Kidney (tissue), 14 donors: ENCODE measurements around the gene MRPL58. TPM values are rescaled to one million over a fixed set of nuclear protein-coding genes. Genes with fewer than 3 reads are reported as not detected.

Experiments
- DNase-seq, 5 donors: peaks; one replicate each; pipeline ENCODE4 v3.0.0-alpha.2; 2013 to 2020
- FAIRE-seq: peaks from 2 replicates; lab custom pipeline; 2012; peaks lifted over from hg19 to GRCh38; lab: Jason Lieb, UNC
- H3K27ac ChIP-seq, 2 donors: one replicate each; pipeline ENCODE4 v1.7.0; 2013; ENCODE audit warnings: low read depth in 2 of 2, low read length in 2 of 2, inconsistent platforms in 1 of 2
- H3K27me3 ChIP-seq: one replicate; pipeline ENCODE4 v1.7.1; 2013; ENCODE audit warnings: low read length, inconsistent platforms; ENCODE audit not compliant: control insufficient read depth, insufficient read depth
- H3K36me3 ChIP-seq, 3 donors: one replicate each; pipeline versions ENCODE4 v1.7.0 to v1.7.1; 2013; ENCODE audit warnings: low read length in 3 of 3, control low read depth in 1 of 3, inconsistent platforms in 1 of 3; ENCODE audit not compliant: insufficient read depth in 3 of 3, control insufficient read depth in 2 of 3
- H3K4me1 ChIP-seq, 3 donors: one replicate each; pipeline versions ENCODE4 v1.7.0 to v1.7.1; 2013; ENCODE audit warnings: low read length in 3 of 3, inconsistent platforms in 1 of 3, low read depth in 1 of 3; ENCODE audit not compliant: control insufficient read depth in 2 of 3, insufficient read depth in 2 of 3
- H3K4me3 ChIP-seq, 3 donors: one replicate each; pipeline versions ENCODE4 v1.7.0 to v1.8.1; 2013; ENCODE audit warnings: low read length in 3 of 3, control low read depth in 1 of 3, inconsistent platforms in 1 of 3
- H3K9ac ChIP-seq, 3 donors: one replicate each; pipeline versions ENCODE4 v1.7.0 to v1.7.1; 2013; ENCODE audit warnings: low read length in 3 of 3, control low read depth in 1 of 3, inconsistent platforms in 1 of 3
- H3K9me3 ChIP-seq, 3 donors: one replicate each; pipeline versions ENCODE4 v1.7.0 to v1.7.1; 2013; ENCODE audit warnings: low read length in 3 of 3, control low read depth in 1 of 3, inconsistent platforms in 1 of 3; ENCODE audit not compliant: control insufficient read depth in 2 of 3, insufficient read depth in 1 of 3
- CTCF ChIP-seq: IDR thresholded peaks from 3 replicates; pipeline ENCODE4 v1.5.1; 2012; ENCODE audit warnings: mild to moderate bottlenecking, moderate library complexity, borderline replicate concordance; ENCODE audit not compliant: insufficient read depth; ENCODE audit errors: extremely low read depth
- intact Hi-C: fragments of 100-400 bp; cut with DNase I; formaldehyde crosslinking; loops from one replicate; pipeline ENCODE4 v1.11.1; 2022
- polyA plus RNA-seq: library from polyadenylated mRNA; stranded (reverse); fragments of 350-450 nt; fragmentation: Illumina TruSeq; extraction: RNeasy Lipid Tissue Mini Kit (QIAGEN cat#74804); gene quantifications from one replicate; pipeline ENCODE4 v1.2.3, GENCODE V29; 2014; ENCODE audit warnings: low read depth, low replicate concordance; ENCODE audit not compliant: insufficient read depth
- total RNA-seq: library from RNA; stranded (reverse); fragmentation: NEBNext Ultra II Directional; extraction: Animal tissue kit (Norgen Biotek cat#: 25700); gene quantifications from one replicate; pipeline ENCODE4 v1.2.1, GENCODE V29; 2021
- donor health status: control.
- donor health status: control.
- donor health status: control.
- donor health status: control.
- donor health status: control.
- donor health status: DM: yes; HTN: yes; CAD: no.
- donor health status: Normal renal cell carcinoma (clear cell type).

MRPL58 gene
- total and polyA plus RNA-seq, 2 donors from 2014 or later = 23.1 to 84.5 TPM

DNA sequence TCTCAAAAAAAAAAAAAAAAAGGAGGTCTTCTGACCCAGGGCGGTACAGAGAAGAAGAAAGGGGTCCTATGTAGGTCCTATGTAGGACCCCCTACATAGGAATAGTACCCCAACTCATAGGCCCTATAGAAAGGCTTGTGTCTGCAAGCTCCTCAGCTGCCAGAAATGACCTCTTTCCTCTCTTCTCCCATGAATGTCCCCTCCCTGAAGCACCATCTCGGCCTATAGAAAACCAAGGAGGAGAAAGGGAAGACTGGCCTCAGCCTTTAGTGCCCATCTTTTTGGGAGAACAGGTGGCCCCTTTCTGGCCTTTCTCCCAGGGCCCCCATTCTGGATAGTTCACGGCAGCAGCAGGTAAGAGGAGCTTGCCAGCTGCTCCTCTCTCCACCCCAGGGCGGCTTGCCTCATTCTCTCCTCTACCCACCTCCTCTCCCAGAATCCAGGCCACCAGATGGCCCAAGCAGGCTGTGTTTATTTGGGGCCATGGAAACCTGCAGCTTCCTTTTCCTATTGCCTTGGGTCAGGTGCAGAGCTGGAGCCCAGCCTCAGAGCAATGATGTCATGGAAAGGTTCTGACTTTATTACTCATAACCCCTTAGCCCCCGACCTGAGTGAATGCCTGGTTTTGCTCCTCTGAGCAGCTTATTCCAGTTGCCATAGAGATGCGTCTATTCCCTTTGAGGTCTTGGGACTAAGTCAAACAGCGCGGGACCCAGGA is 1.6 kb upstream of the MRPL58 start:
- Histone ChIP-seq H3K4me1 (peaks cover 4 to 16% (median 9%) of the 10 kb centered on the region in 3 donors), H3K36me3 (no peaks in the 10 kb centered on the region), H3K27me3 (no peaks in the 10 kb centered on the region), H3K9ac (peak overlapping the region in 1 of 3 donors; percentile 82), H3K27ac (no peak overlapping the region), H3K9me3 (no peaks in the 10 kb centered on the region), H3K4me3 (no peak overlapping the region)
- TF ChIP-seq CTCF = no peak
- intact Hi-C loops = no loop called here
- DNase-seq (peak; percentile 55 to 80 (median 74)), FAIRE-seq (no peak)

DNA sequence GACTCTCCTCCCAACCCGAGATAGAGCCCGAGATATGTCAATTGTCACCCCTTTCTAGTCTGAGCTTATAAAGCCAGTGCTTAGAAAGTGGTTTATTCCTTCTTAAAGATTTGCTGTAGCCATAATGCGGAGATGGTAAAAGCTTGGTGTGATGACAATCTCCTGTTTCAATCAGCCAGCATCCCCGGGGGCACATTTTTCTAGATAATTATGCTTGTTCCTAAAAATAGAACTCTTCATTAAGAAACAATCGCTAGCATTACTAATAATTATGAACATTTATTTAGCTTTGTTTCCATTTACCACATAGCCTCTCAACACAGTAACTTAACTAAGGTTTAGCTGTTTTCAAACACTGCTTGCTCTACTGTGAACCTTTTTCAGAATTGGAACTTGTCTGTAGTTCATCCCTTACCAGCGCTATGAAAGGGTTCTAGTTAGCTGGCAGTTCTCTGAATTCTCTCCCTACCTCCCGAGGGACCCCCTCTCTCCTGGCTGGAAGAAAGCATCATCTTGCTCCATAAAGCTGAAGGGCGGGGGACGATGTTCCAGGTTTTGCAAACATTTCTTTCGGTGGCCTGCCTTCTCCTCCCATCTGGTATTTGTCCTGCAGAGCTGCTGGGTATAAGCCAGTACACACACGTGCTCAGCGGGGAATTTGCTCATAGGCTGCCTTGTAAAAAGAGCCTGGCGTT is 922 bp upstream of the MRPL58 start:
- H3K4me3 ChIP-seq = peak overlapping the region in 2 of 3 donors; percentile 87 to 91
- no peaks in the 10 kb centered on the region for H3K27me3 ChIP-seq
- DNase-seq (peak; percentile 54 to 88 (median 67)), FAIRE-seq (no peak)
- H3K36me3 ChIP-seq = peaks cover 0 to 3% (median 1%) of the 10 kb centered on the region in 3 donors
- no peaks in the 10 kb centered on the region for H3K9me3 ChIP-seq
- intact Hi-C loops = no loop called here
- H3K27ac ChIP-seq = peak overlapping the region; percentile 66 to 76
- peaks cover 4 to 16% (median 9%) of the 10 kb centered on the region in 3 donors for H3K4me1 ChIP-seq
- peak overlapping the region in 2 of 3 donors; percentile 33 to 82 for H3K9ac ChIP-seq
- TF ChIP-seq CTCF = no peak

DNA sequence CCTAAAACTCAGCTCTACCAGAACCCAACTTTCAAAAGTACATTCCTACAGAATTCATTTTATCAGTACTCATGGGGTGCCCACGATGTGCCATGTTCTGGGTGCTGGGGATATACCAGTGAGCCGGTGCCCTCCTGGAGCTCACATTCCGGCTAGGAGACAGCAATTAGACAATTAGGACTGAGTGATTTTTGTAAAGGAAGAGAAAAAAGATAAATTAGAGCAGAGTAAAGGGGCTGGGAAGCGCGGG is 449 bp upstream of the MRPL58 start:
- Histone ChIP-seq H3K27me3 (no peaks in the 10 kb centered on the region), H3K9me3 (no peaks in the 10 kb centered on the region), H3K4me1 (peaks cover 4 to 16% (median 9%) of the 10 kb centered on the region in 3 donors), H3K9ac (peak overlapping the region; percentile 33 to 82 (median 45)), H3K4me3 (peak overlapping the region; percentile 87 to 92 (median 91)), H3K36me3 (peaks cover 0 to 5% (median 4%) of the 10 kb centered on the region in 3 donors), H3K27ac (peak overlapping the region; percentile 66 to 76)
- no peak for DNase-seq
- no peak for TF ChIP-seq CTCF
- intact Hi-C loops = no loop called here
- FAIRE-seq = no peak
